Brain microvascular endothelial cell (primary cell): ENCODE measurements around the gene EVX2.

Source experiments
- DNase-seq: peaks from one replicate; pipeline ENCODE4 v3.0.0-alpha.2; 2020
- H3K27ac ChIP-seq: fragments of 250-450 bp; sonication (Bioruptor Pico); 2 replicates; pipeline ENCODE4 v1.5.1; 2020; ENCODE audit warnings: mild to moderate bottlenecking, moderate library complexity
- H3K27me3 ChIP-seq: fragments of 250-450 bp; sonication (Bioruptor Pico); replicated peaks from 2 replicates; pipeline ENCODE4 v1.5.1; 2020; ENCODE audit warnings: mild to moderate bottlenecking
- H3K36me3 ChIP-seq: fragments of 250-450 bp; sonication (Bioruptor Pico); replicated peaks from 2 replicates; pipeline ENCODE4 v1.5.1; 2020; ENCODE audit warnings: mild to moderate bottlenecking
- H3K4me3 ChIP-seq: 2 replicates; pipeline ENCODE4 v1.5.1; 2011; ENCODE audit warnings: low read depth, mild to moderate bottlenecking, control low read depth, low read length, moderate library complexity
- CTCF ChIP-seq: IDR thresholded peaks from 2 replicates; pipeline ENCODE4 v1.5.1; 2011; ENCODE audit warnings: low read depth, mild to moderate bottlenecking, moderate library complexity, low read length, control low read depth, inconsistent platforms; ENCODE audit errors: missing control alignments
- in situ Hi-C: cut with HindIII; loops from 2 replicates; pipeline ENCODE4 v1.10.0; 2017; ENCODE audit warnings: low sequenced_read_pairs, low pct_ligation_motif_present

EVX2 gene

DNA sequence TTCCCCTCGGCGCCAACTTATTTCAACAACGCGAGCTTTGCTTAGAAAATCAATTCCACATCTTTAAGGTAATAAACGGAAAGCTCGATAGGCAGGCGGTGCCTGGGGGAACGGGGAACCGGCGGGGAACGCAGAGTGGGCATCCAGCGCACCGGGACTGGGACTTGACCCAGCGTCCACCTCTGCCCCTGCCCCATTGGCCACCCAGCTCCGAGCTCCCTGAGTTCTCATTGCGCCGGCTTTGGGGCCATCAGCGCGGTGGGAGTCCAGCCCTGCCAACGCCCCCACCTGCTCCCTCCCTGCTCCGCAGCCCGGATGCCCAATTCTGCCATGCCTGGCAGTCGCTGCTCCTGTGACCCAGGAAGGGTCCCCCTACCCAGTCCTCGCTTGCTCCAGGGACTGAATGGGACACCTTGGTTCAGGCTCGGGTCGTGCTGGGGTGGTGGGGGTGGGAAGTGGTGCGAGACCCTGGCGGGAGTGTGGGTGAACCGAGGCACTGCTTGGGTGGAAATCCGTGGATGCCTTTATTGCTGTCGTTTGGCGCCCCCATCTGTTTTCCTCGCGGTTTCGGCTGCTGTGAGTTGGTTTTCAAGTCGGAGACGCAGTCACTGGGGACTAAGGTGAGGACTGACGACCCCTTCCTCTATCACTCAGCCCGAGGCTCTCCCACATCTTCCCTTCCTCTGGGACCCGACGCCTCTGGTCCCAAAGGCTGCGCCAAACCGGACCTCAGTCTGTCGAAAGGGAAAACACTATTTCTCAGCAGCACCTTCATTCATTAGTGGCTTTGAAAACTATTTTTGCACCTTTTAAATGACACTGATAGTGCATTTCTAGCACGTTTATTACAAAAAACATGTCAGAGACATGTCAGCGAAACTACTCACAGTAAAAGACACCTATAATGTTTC is 2.4 kb upstream of the EVX2 start:
- Histone ChIP-seq H3K27me3 (peaks cover 97% of the 10 kb centered on the region), H3K27ac (no peak overlapping the region), H3K36me3 (no peaks in the 10 kb centered on the region), H3K4me3 (no peak overlapping the region)
- no peak for DNase-seq
- TF ChIP-seq CTCF = peak; percentile 64
- in situ Hi-C loops = no loop called here

DNA sequence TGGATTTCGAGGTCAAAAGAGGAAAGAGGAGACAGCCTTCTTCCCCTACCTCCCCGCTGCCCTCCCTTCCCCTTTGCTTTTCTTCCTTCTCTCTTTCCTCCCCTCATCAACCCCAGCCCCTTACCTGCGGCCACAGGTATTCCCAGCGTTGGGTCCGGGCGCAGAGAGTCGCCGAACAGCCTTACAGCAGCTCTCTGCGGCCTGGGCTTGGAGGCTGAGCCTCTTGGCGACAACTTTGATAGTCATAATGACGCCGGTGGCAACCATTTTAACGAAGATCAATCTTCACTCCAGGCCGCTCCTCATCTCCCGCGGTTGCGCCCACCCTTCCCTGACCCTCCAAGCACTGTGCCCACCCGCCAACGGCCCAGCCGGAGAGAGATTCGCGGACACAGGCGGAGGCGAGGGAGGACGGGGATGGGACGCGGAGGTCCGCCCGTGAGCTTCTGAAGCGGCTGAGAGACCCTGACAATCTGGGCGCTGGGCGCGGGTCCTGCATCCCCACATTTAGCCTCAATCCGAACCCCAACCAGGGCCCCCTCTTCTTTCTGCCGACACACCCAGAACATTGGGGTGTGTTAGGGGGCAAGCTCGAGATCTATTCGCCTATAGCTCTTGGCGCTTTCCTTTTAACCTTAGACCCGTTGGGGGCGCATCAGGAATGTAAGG is 1.5 kb upstream of the EVX2 start:
- Histone ChIP-seq H3K4me3 (no peak overlapping the region), H3K36me3 (no peaks in the 10 kb centered on the region), H3K27ac (no peak overlapping the region), H3K27me3 (peaks cover 98% of the 10 kb centered on the region)
- in situ Hi-C loops = no loop called here
- no peak for DNase-seq
- no peak for TF ChIP-seq CTCF

- Histone ChIP-seq H3K36me3 (no peaks in the 10 kb centered on the region), H3K27ac (no peak overlapping the region), H3K4me3 (no peak overlapping the region), H3K27me3 (peaks cover 95% of the 10 kb centered on the region)
- no peak for DNase-seq
- in situ Hi-C loops = no loop called here
- no peak for TF ChIP-seq CTCF
These were observed 903 bp upstream of the EVX2 start for GRCh38 chr2:176084611-176085119.

GRCh38 chr2:176082824-176083751 is 674 bp downstream of the EVX2 start:
- Histone ChIP-seq H3K4me3 (no peak overlapping the region), H3K27ac (no peak overlapping the region), H3K27me3 (peaks cover 95% of the 10 kb centered on the region), H3K36me3 (no peaks in the 10 kb centered on the region)
- in situ Hi-C loops = no loop called here
- TF ChIP-seq CTCF = no peak
- DNase-seq = no peak

GRCh38 chr2:176082525-176082823 is 1.3 kb downstream of the EVX2 start:
- no peak overlapping the region for H3K4me3 ChIP-seq
- no peak for DNase-seq
- no peaks in the 10 kb centered on the region for H3K36me3 ChIP-seq
- in situ Hi-C loops = no loop called here
- H3K27ac ChIP-seq = no peak overlapping the region
- TF ChIP-seq CTCF = no peak
- peaks cover 95% of the 10 kb centered on the region for H3K27me3 ChIP-seq
